Measurements from ENCODE around the gene C1QTNF3.

The C1QTNF3 gene

GRCh38 chr5:34030048-34030447, 13.0 kb downstream of the C1QTNF3 start:
- no peak for TF ChIP-seq CTCF (conservative IDR thresholded peaks at IDR 0.05; ENCODE audit: low read depth, low read length)
- no peak for DNase-seq (ENCODE audit: low read depth)
- no peak overlapping the region for H3K4me3 ChIP-seq (ENCODE audit: low read length)

- no peak for DNase-seq (ENCODE audit: low read depth)
- H3K4me3 ChIP-seq (ENCODE audit: low read length) = no peak overlapping the region
- no peak for TF ChIP-seq CTCF (conservative IDR thresholded peaks at IDR 0.05; ENCODE audit: low read depth, low read length)
Measured at GRCh38 chr5:34028349-34028748, 14.7 kb downstream of the C1QTNF3 start.

- no peak for TF ChIP-seq CTCF (conservative IDR thresholded peaks at IDR 0.05; ENCODE audit: low read depth, low read length)
- DNase-seq (ENCODE audit: low read depth) = no peak
- H3K4me3 ChIP-seq (ENCODE audit: low read length) = no peak overlapping the region
Measured at GRCh38 chr5:34026089-34026761, 16.8 kb downstream of the C1QTNF3 start.

GRCh38 chr5:34022121-34022705, 20.8 kb downstream of the C1QTNF3 start:
- no peak for TF ChIP-seq CTCF (conservative IDR thresholded peaks at IDR 0.05; ENCODE audit: low read depth, low read length)
- DNase-seq (ENCODE audit: low read depth) = no peak
- no peak overlapping the region for H3K4me3 ChIP-seq (ENCODE audit: low read length)

GRCh38 chr5:34021334-34021733, 21.7 kb downstream of the C1QTNF3 start:
- DNase-seq (ENCODE audit: low read depth) = no peak
- H3K4me3 ChIP-seq (ENCODE audit: low read length) = no peak overlapping the region
- no peak for TF ChIP-seq CTCF (conservative IDR thresholded peaks at IDR 0.05; ENCODE audit: low read depth, low read length)

- DNase-seq (ENCODE audit: low read depth) = no peak
- no peak for TF ChIP-seq CTCF (conservative IDR thresholded peaks at IDR 0.05; ENCODE audit: low read depth, low read length)
- H3K4me3 ChIP-seq (ENCODE audit: low read length) = no peak overlapping the region
Measured at GRCh38 chr5:34020726-34021125, 22.3 kb downstream of the C1QTNF3 start.

- no peak for TF ChIP-seq CTCF (conservative IDR thresholded peaks at IDR 0.05; ENCODE audit: low read depth, low read length)
- H3K4me3 ChIP-seq (ENCODE audit: low read length) = no peak overlapping the region
- DNase-seq (ENCODE audit: low read depth) = no peak
Measured at GRCh38 chr5:34017254-34017653, 25.8 kb downstream of the C1QTNF3 start.

Measured in retinal pigment epithelial cell (primary cell).